HepG2 (cell line): ENCODE results near the gene FMN2. TPM values are rescaled to one million over a fixed set of nuclear protein-coding genes. Genes with fewer than 3 reads are reported as not detected.

ENCODE experiments used
- ATAC-seq: fragments of 200-7000 bp; cut with Tn5 transposase; 3 replicates; pipeline ENCODE4 v1.9.1; 2020; ENCODE audit warnings: mild to moderate bottlenecking, moderate library complexity
- BruUV-seq: library from RNA; stranded (reverse); fragments of 400-500 nt; replicated peaks from 2 replicates; lab custom pipeline; 2021; lab: Mats Ljungman, UMichigan
- CTCF ChIA-PET: fragments of 300-600 bp; formaldehyde crosslinking; extraction: SDS; loops from one replicate; lab custom pipeline; 2021; ENCODE audit warnings: low total read pairs, inconsistent platforms, low intra/inter-chr PET ratio; lab: Yijun Ruan, JAX
- POLR2A ChIA-PET: fragments of 350-600 bp; sonication (Branson Sonifier 250); formaldehyde crosslinking; loops from one replicate; lab custom pipeline; 2020; ENCODE audit warnings: antibody characterized with exemption, inconsistent platforms; lab: Yijun Ruan, JAX
- DNase-seq: peaks from one replicate; pipeline ENCODE4 v3.0.0-alpha.2; 2015; ENCODE audit warnings: low spot score
- FAIRE-seq: peaks from 3 replicates; lab custom pipeline; 2011; peaks lifted over from hg19 to GRCh38; lab: Jason Lieb, UNC
- H2AFZ ChIP-seq: one replicate; pipeline ENCODE4 v1.6.1; 2011; ENCODE audit warnings: low read length, inconsistent platforms
- H3K27ac ChIP-seq: fragments of 300-600 bp; 3 replicates; pipeline ENCODE4 v1.8.0; 2011; ENCODE audit warnings: mixed run types, mild to moderate bottlenecking, mixed read lengths, low read length, inconsistent platforms; ENCODE audit not compliant: insufficient read depth; ENCODE audit errors: extremely low read length
- H3K27me3 ChIP-seq, 2 experiments: fragments of 200-600 bp in 1 of 2; 2 replicates in 1 of 2; 3 replicates in 1 of 2; pipeline versions ENCODE4 v1.6.0 to v1.8.0; 2011; ENCODE audit warnings: low read length in 2 of 2, mild to moderate bottlenecking in 2 of 2, moderate library complexity in 2 of 2, inconsistent platforms in 1 of 2; ENCODE audit not compliant: insufficient read depth in 2 of 2, control insufficient read depth in 1 of 2
- H3K36me3 ChIP-seq, 2 experiments: fragments of 200-600 bp in 1 of 2; replicated peaks in 1 of 2; 2 replicates in 1 of 2; 3 replicates in 1 of 2; pipeline versions ENCODE4 v1.5.1 to v1.8.0; 2011; ENCODE audit warnings: low read length in 2 of 2, inconsistent platforms in 1 of 2; ENCODE audit not compliant: insufficient read depth in 2 of 2, control insufficient read depth in 1 of 2
- H3K4me1 ChIP-seq: 2 replicates; pipeline ENCODE4 v1.5.1; 2012; ENCODE audit warnings: low read length, inconsistent platforms; ENCODE audit not compliant: insufficient read depth
- H3K4me2 ChIP-seq: 2 replicates; pipeline ENCODE4 v1.6.0; 2011; ENCODE audit warnings: low read depth, low read length, inconsistent platforms
- H3K4me3 ChIP-seq, 3 experiments: fragments of 200-600 bp in 1 of 3; sonication (generic), shearing (Covaris generic) in 1 of 3; replicated peaks in 1 of 3; 2 replicates each; pipeline ENCODE4 v1.5.1; 2011 to 2016; ENCODE audit warnings: low read length in 3 of 3, inconsistent platforms in 2 of 3, low read depth in 2 of 3, mild to moderate bottlenecking in 2 of 3, control low read depth in 1 of 3, mixed read lengths in 1 of 3; ENCODE audit not compliant: insufficient read depth in 1 of 3
- H3K79me2 ChIP-seq: one replicate; pipeline ENCODE4 v1.6.1; 2011; ENCODE audit warnings: low read length, inconsistent platforms; ENCODE audit not compliant: insufficient read depth
- H3K9ac ChIP-seq: 2 replicates; pipeline ENCODE4 v1.6.0; 2011; ENCODE audit warnings: mild to moderate bottlenecking, low read depth, low read length, inconsistent platforms; ENCODE audit not compliant: insufficient read depth
- H3K9me3 ChIP-seq: 2 replicates; pipeline ENCODE4 v1.5.1; 2012; ENCODE audit warnings: mild to moderate bottlenecking, low read length
- H4K20me1 ChIP-seq: 2 replicates; pipeline ENCODE4 v1.6.0; 2011; ENCODE audit warnings: inconsistent platforms, mild to moderate bottlenecking, low read length, moderate library complexity; ENCODE audit not compliant: insufficient read depth
- GPN1 ChIP-seq: sonication (generic); formaldehyde crosslinking; IDR thresholded peaks from 2 replicates; pipeline ENCODE4 v1.5.1; 2020; ENCODE audit warnings: missing genetic modification reagents, borderline replicate concordance
- MEIS2 ChIP-seq: sonication (generic); formaldehyde crosslinking; IDR thresholded peaks from 2 replicates; pipeline ENCODE4 v1.9.0; 2021; ENCODE audit warnings: mild to moderate bottlenecking, missing genetic modification reagents
- NFKBIZ ChIP-seq: IDR thresholded peaks from 2 replicates; pipeline ENCODE4 v1.6.1; 2018; ENCODE audit warnings: missing genetic modification reagents, missing compliant biosample characterization
- SAP130 ChIP-seq: IDR thresholded peaks from 2 replicates; pipeline ENCODE4 v1.6.1; 2016; ENCODE audit warnings: low read depth
- SMAD9 ChIP-seq: sonication (generic); formaldehyde crosslinking; IDR thresholded peaks from 2 replicates; pipeline ENCODE4 v1.5.1; 2020; ENCODE audit warnings: mild to moderate bottlenecking, missing genetic modification reagents
- TBL1XR1 ChIP-seq: fragments of 150-350 bp; IDR thresholded peaks from 2 replicates; pipeline ENCODE4 v1.6.1; 2014; ENCODE audit warnings: borderline replicate concordance, low read length; ENCODE audit not compliant: partially characterized antibody
- ZMAT3 ChIP-seq: sonication (generic); formaldehyde crosslinking; conservative IDR thresholded peaks from 2 replicates; pipeline ENCODE4 v1.7.0; 2021; ENCODE audit warnings: missing genetic modification reagents
- WGBS: methylation state at CpG from one replicate; pipeline ENCODE4 v1.1.6; 2017; ENCODE audit warnings: low lambda C conversion rate; 5-methylcytosine and 5-hydroxymethylcytosine counted together
- in situ Hi-C: cut with HindIII; loops from 2 replicates; pipeline ENCODE4 v1.10.0; 2017; ENCODE audit warnings: low pct_unique_long_range_greater_than_20kb; ENCODE audit not compliant: extremely low pct_ligation_motif_present
- intact Hi-C: fragments of 100-400 bp; cut with micrococcal nuclease; formaldehyde crosslinking; loops from one replicate; pipeline ENCODE4 v1.10.0; 2022; ENCODE audit not compliant: unreplicated experiment
- polyA plus RNA-seq, 8 experiments: library from polyadenylated mRNA; depleted of rRNA in 3 of 8; stranded (reverse) in 7 of 8; unstranded in 1 of 8; fragments of >200 nt; fragmentation: Illumina TruSeq in 4 of 8; extraction: Trizol in 4 of 8; gene quantifications; 2 replicates each; pipeline versions ENCODE4 v1.2.1 to v1.2.3, GENCODE V29; 2011 to 2016; ENCODE audit warnings: low read depth in 4 of 8, missing spikeins in 1 of 8, mixed read lengths in 1 of 8; ENCODE audit not compliant: insufficient read depth in 1 of 8
- total RNA-seq, 5 experiments: library from RNA; depleted of rRNA; stranded (reverse); fragments of >200 nt; fragmentation: Illumina TruSeq; extraction: Trizol; gene quantifications; 2 replicates each; pipeline ENCODE4 v1.2.3, GENCODE V29; 2016; ENCODE audit warnings: low read depth in 1 of 5
- TF ChIP-seq, protein P1 (sequence below): sonication (generic); formaldehyde crosslinking; IDR thresholded peaks from 2 replicates; pipeline ENCODE4 v1.4.0; 2020; ENCODE audit warnings: missing genetic modification reagents
- TF ChIP-seq, protein P2 (sequence below): sonication (generic); formaldehyde crosslinking; IDR thresholded peaks from 2 replicates; pipeline ENCODE4 v1.4.0; 2020; ENCODE audit warnings: missing genetic modification reagents
- TF ChIP-seq, protein P3 (sequence below): sonication (generic); formaldehyde crosslinking; conservative IDR thresholded peaks from 2 replicates; pipeline ENCODE4 v1.4.0; 2020; ENCODE audit warnings: missing genetic modification reagents
- TF ChIP-seq, protein P4 (sequence below): IDR thresholded peaks from 2 replicates; pipeline ENCODE4 v1.6.1; 2016; ENCODE audit warnings: mild to moderate bottlenecking

FMN2 gene
- total and polyA plus RNA-seq, 2 of the 13 experiments (the other 11 are each of a cell fraction or from before 2014, with no cell fraction given), result not detected

DNA sequence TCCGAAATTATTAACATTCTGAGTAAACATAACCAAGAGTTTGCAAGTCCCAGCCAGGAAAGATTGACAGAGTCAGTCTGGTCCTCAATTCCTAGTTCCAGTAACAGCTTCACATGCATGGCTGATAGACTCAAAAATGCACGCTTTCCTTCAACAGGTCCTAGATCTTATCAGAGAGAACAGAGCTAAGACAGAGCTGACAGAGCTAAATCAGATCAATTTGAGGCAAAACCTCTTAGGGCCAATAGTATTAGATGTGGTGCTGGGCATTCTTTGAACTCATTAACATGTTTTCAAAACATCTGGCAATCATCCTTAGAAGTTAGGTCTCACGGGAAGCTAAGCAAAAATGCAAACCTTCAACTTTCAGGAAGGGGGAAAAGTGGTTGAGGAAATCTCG lies 406.2 kb downstream of the FMN2 start:
- no peak overlapping the region for H3K4me3 ChIP-seq
- no peak overlapping the region for H2AFZ ChIP-seq
- BruUV-seq, result no TSS peak
- no peak for ATAC-seq
- WGBS, result 13% methylated on average over 4 of the region's 4 CpGs
- intact Hi-C loops, result no loop called here
- no peaks in the 10 kb centered on the region for H3K27me3 ChIP-seq
- no peak overlapping the region for H3K4me2 ChIP-seq
- H3K9me3 ChIP-seq, result no peaks in the 10 kb centered on the region
- ChIA-PET CTCF (no interaction called here), POLR2A (no interaction called here)
- no peaks in the 10 kb centered on the region for H3K36me3 ChIP-seq
- in situ Hi-C loops, result no loop called here
- H4K20me1 ChIP-seq, result no peaks in the 10 kb centered on the region
- no peaks in the 10 kb centered on the region for H3K4me1 ChIP-seq
- no peak for FAIRE-seq
- DNase-seq, result no peak
- H3K9ac ChIP-seq, result no peak overlapping the region
- TF ChIP-seq SMAD9 (CRISPR knock-in tag) (no peak), SAP130 (no peak), GPN1 (CRISPR knock-in tag) (no peak), NFKBIZ (CRISPR knock-in tag) (no peak), MEIS2 (CRISPR knock-in tag) (no peak), TBL1XR1 (no peak), ZMAT3 (CRISPR knock-in tag) (no peak)
- TF ChIP-seq, protein P1, sequence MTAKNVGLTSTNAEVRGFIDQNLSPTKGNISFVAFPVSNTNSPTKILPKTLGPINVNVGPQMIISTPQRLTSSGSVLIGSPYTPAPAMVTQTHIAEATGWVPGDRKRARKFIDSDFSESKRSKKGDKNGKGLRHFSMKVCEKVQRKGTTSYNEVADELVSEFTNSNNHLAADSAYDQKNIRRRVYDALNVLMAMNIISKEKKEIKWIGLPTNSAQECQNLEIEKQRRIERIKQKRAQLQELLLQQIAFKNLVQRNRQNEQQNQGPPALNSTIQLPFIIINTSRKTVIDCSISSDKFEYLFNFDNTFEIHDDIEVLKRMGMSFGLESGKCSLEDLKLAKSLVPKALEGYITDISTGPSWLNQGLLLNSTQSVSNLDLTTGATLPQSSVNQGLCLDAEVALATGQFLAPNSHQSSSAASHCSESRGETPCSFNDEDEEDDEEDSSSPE, result no peak
- TF ChIP-seq, protein P2, sequence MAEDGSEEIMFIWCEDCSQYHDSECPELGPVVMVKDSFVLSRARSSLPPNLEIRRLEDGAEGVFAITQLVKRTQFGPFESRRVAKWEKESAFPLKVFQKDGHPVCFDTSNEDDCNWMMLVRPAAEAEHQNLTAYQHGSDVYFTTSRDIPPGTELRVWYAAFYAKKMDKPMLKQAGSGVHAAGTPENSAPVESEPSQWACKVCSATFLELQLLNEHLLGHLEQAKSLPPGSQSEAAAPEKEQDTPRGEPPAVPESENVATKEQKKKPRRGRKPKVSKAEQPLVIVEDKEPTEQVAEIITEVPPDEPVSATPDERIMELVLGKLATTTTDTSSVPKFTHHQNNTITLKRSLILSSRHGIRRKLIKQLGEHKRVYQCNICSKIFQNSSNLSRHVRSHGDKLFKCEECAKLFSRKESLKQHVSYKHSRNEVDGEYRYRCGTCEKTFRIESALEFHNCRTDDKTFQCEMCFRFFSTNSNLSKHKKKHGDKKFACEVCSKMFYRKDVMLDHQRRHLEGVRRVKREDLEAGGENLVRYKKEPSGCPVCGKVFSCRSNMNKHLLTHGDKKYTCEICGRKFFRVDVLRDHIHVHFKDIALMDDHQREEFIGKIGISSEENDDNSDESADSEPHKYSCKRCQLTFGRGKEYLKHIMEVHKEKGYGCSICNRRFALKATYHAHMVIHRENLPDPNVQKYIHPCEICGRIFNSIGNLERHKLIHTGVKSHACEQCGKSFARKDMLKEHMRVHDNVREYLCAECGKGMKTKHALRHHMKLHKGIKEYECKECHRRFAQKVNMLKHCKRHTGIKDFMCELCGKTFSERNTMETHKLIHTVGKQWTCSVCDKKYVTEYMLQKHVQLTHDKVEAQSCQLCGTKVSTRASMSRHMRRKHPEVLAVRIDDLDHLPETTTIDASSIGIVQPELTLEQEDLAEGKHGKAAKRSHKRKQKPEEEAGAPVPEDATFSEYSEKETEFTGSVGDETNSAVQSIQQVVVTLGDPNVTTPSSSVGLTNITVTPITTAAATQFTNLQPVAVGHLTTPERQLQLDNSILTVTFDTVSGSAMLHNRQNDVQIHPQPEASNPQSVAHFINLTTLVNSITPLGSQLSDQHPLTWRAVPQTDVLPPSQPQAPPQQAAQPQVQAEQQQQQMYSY (CRISPR knock-in tag), result no peak
- TF ChIP-seq, protein P3, sequence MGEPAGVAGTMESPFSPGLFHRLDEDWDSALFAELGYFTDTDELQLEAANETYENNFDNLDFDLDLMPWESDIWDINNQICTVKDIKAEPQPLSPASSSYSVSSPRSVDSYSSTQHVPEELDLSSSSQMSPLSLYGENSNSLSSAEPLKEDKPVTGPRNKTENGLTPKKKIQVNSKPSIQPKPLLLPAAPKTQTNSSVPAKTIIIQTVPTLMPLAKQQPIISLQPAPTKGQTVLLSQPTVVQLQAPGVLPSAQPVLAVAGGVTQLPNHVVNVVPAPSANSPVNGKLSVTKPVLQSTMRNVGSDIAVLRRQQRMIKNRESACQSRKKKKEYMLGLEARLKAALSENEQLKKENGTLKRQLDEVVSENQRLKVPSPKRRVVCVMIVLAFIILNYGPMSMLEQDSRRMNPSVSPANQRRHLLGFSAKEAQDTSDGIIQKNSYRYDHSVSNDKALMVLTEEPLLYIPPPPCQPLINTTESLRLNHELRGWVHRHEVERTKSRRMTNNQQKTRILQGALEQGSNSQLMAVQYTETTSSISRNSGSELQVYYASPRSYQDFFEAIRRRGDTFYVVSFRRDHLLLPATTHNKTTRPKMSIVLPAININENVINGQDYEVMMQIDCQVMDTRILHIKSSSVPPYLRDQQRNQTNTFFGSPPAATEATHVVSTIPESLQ, result no peak
- TF ChIP-seq, protein P4, sequence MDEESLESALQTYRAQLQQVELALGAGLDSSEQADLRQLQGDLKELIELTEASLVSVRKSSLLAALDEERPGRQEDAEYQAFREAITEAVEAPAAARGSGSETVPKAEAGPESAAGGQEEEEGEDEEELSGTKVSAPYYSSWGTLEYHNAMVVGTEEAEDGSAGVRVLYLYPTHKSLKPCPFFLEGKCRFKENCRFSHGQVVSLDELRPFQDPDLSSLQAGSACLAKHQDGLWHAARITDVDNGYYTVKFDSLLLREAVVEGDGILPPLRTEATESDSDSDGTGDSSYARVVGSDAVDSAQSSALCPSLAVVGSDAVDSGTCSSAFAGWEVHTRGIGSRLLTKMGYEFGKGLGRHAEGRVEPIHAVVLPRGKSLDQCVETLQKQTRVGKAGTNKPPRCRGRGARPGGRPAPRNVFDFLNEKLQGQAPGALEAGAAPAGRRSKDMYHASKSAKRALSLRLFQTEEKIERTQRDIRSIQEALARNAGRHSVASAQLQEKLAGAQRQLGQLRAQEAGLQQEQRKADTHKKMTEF, result no peak
- no peak overlapping the region for H3K27ac ChIP-seq
- H3K79me2 ChIP-seq, result no peaks in the 10 kb centered on the region
